ENCODE results near the gene GOLGA6L2. TPM values are rescaled to one million over a fixed set of nuclear protein-coding genes. Genes with fewer than 3 reads are reported as not detected.
A peak's percentile ranks its signal among the peaks of the same experiment; 100 is the strongest.

The GOLGA6L2 gene, protein sequence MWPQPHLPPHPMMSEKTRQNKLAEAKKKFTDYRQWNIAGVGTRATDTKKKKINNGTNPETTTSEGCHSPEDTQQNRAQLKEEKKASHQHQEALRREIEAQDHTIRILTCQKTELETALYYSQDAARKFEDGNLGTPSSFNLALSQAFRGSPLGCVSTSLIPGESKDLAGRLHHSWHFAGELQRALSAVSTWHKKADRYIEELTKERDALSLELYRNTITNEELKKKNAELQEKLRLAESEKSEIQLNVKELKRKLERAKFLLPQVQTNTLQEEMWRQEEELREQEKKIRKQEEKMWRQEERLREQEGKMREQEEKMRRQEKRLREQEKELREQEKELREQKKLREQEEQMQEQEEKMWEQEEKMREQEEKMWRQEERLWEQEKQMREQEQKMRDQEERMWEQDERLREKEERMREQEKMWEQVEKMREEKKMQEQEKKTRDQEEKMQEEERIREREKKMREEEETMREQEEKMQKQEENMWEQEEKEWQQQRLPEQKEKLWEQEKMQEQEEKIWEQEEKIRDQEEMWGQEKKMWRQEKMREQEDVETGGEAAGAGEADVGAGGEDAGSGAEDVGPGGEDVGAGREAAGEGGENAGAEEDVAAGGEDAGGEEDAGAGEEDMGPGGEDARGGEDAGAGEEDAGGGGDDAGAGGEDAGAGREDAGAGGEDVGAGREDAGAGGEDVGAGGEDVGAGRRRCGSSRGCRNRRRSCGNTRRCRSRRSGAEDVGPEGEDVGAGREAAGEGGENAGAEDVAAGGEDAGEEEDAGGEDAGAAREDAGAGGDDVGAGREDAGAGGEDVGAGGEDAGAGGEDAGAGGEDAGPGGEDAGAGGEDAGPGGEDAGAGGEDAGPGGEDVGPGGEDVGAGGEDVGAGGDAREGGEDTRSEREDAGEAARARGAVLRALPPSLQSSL
- total RNA-seq (2014; rRNA removed; shearing (Covaris generic)): not detected in 2 replicates

DNA sequence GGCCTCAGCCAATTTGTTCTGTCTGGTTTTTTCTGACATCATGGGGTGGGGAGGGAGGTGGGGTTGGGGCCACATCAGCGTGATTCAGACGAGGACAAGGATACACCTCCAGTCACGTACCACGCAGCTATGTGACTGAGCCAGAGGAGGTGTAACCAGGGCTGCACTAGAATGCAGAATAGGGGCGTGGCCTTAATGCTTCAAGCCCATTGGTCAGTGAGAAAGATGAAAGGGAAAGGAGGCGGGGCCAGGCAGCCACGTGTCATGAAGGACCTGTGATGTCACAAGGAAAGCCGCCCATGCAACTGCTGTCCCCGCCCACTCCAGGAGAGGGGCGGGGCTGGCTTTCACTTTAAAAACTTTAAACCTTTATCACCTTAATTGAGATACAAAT is at the start of gene GOLGA6L2:
TSS of gene GOLGA6L2 (minus strand) at position 137 of the 394 bp plus-strand sequence. CDS start at position 75, 62 bp downstream.
- DNase-seq: peak; percentile 21 to 41

DNA sequence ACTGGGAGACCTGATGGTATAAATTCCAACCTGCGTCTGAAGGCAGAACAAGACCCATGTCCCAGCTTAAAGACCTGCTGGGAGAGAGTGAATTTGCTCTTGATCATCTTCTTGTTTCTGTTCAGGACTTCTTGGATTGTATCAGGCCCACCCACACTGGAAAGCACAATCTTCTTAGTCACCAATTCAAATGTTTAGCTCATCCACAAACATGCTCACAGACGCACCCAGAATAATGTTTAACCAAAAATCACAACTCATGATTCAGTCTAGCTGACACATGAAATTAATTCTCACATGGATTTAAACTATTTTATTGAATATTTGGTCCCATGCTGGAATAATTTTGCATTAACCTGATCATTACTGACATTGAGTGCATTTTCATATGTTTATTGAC is 37.8 kb upstream of the GOLGA6L2 start:
- Histone ChIP-seq H3K36me3 (no peaks in the 10 kb centered on the region), H3K4me1 (no peaks in the 10 kb centered on the region), H3K27me3 (no peaks in the 10 kb centered on the region), H3K4me3 (no peak overlapping the region), H3K9me3 (replicated peaks) (no peaks in the 10 kb centered on the region), H3K27ac (no peak overlapping the region)
- no peak for DNase-seq

More for the DNA sequence above, at the start of gene GOLGA6L2:
- Histone ChIP-seq H3K4me3 (no peak within 1 kb of the TSS), H3K9me3 (replicated peaks) (no peaks in the 10 kb centered on the region), H3K4me1 (no peaks in the 10 kb centered on the region), H3K27ac (no peak within 1 kb of the TSS), H3K27me3 (no peaks in the 10 kb centered on the region), H3K36me3 (no peaks in the 10 kb centered on the region)

DNA sequence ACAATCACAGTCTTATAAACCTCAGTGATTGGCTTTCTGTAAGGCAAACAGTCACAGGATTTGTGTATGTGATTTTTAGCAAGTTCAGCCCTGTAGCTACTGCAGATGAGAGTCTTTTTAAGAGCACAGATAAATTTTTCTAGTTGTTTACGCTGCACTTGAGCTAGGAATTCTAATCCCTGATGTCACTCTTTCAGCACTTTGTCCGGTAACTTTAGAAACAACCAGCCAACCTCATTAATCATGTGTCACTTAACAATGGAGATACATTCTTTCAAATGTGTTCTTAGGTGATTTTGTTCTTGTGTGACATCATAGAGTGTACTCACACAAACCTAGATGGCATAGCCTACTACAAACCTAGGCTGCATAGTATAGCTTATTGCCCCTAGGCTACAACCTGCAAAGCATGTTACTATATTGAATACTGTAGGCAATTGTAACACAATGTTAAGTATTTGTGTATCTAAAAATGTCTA is 36.8 kb upstream of the GOLGA6L2 start:
- H3K36me3 ChIP-seq: no peaks in the 10 kb centered on the region
- H3K9me3 ChIP-seq (replicated peaks): no peaks in the 10 kb centered on the region
- no peak overlapping the region for H3K4me3 ChIP-seq
- no peaks in the 10 kb centered on the region for H3K4me1 ChIP-seq
- no peak overlapping the region for H3K27ac ChIP-seq
- DNase-seq: no peak
- no peaks in the 10 kb centered on the region for H3K27me3 ChIP-seq

DNA sequence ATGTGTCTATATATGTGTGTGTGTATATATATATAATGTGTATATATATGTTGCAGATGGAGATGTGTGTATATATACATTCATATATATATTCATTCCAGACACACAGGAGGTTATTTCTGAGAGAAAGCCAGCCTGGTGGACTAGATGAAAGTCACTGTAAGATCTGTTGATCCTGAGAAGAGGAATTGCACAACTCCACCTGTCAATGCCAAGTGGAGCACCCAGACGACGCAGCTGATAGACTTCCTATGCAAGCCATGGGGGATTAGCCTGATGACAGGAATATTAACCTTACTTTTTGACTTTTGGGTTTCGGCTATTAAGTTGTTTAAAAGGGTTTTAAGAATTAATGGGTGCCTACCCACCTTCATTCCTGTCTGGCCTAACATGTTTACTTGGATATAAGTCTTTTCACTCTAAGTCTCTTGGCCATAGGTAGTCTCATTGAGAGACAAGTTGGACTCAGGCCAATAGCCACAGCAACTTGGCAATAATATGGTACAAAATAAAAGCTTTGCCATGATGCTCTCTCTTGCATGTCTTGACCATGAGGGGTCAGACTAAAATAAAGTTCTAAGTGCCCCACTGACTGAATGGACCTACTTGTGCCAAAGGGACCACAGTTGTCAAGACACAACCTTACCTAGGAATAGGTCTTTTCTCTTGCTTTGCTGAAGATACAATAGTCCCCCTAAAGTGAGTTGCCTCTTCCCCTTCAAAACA is 35.9 kb upstream of the GOLGA6L2 start:
- Histone ChIP-seq H3K4me3 (no peak overlapping the region), H3K27ac (no peak overlapping the region), H3K36me3 (no peaks in the 10 kb centered on the region), H3K27me3 (no peaks in the 10 kb centered on the region), H3K4me1 (no peaks in the 10 kb centered on the region), H3K9me3 (replicated peaks) (no peaks in the 10 kb centered on the region)
- DNase-seq: no peak

DNA sequence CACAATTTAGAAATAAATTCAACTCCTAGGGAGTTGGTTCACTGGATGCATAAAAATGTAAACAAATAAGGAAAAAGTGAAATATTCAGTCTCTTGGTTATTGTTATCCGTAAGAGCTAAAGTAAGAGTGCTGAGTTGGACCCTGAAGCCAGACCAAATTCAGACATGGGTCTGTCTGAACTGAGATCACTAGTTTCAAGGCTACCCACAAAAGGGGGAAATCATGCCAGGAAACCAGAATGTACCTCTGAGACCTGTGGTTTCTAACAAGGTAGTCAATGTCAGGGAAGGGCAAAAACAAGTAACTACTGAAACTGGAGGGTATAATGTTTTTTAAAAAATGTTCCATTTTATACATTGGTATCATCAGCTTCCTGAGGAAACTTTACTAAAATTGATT is 35.2 kb upstream of the GOLGA6L2 start:
- H3K4me3 ChIP-seq: no peak overlapping the region
- no peaks in the 10 kb centered on the region for H3K36me3 ChIP-seq
- no peak overlapping the region for H3K27ac ChIP-seq
- no peaks in the 10 kb centered on the region for H3K27me3 ChIP-seq
- DNase-seq: no peak
- no peaks in the 10 kb centered on the region for H3K4me1 ChIP-seq
- no peaks in the 10 kb centered on the region for H3K9me3 ChIP-seq (replicated peaks)

DNA sequence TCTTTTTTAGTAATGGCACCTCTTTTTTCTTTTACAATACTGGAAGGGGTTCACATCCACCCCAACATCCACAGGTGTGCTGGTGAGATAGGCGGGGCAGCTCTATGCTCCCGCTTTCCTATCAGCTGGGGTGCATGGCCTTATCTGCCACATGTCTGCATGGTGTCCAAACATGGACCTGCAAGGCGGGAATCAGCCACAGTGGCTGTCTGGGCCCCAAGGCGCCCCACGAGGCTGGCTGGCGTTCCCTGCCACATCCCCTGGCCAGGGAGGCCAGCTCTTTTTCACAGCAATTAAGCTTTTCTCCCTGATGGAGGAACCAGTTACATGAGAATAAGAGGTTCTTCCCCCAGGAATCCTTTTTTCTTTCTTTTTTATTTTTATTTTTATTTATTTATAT is 30.9 kb upstream of the GOLGA6L2 start:
- DNase-seq: no peak
- Histone ChIP-seq H3K27ac (no peak overlapping the region), H3K4me3 (no peak overlapping the region), H3K27me3 (no peaks in the 10 kb centered on the region), H3K9me3 (replicated peaks) (no peaks in the 10 kb centered on the region), H3K36me3 (no peaks in the 10 kb centered on the region), H3K4me1 (no peaks in the 10 kb centered on the region)

DNA sequence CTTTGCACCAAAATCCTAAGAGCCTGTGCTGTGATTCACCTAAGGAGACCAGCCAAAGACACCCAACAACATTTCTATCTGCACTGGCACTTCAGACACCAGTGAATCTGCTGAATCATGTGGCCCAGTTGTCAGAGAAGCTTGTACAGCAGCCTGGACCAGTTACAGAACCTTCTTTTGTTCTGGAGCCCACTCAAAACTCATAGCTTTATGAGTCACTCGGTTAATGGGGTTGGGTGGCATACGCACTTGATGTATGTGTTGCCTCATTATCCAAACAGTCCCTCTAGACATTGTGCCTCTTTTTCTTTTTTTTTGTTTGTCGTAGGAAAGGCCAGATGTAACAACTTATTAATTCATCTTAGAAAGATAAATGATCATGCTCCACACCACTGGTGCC is 25.6 kb upstream of the GOLGA6L2 start:
- Histone ChIP-seq H3K4me3 (no peak overlapping the region), H3K27me3 (no peaks in the 10 kb centered on the region), H3K27ac (no peak overlapping the region), H3K9me3 (replicated peaks) (no peaks in the 10 kb centered on the region), H3K36me3 (no peaks in the 10 kb centered on the region), H3K4me1 (no peaks in the 10 kb centered on the region)
- DNase-seq: no peak

DNA sequence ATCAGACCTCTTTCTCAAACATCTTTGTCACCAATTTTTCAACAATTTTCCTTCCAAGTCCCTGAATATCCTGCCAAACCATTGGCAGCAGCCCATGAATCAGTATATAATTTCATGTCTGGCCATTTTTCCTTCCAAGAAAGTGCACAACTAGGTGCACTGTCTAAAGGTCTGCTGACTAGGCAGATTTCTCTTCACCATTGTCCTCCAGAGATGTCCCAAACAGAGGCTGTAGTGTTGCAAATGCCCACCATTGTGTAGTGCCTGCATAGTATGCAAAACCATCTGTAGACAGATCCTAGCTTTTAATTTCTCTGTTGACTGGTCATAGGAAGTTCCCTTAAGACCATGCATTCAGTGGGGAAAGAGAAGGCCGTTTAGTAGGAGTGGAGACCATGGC is 25.0 kb upstream of the GOLGA6L2 start:
- Histone ChIP-seq H3K9me3 (replicated peaks) (no peaks in the 10 kb centered on the region), H3K27me3 (no peaks in the 10 kb centered on the region), H3K4me1 (no peaks in the 10 kb centered on the region), H3K27ac (no peak overlapping the region), H3K4me3 (no peak overlapping the region), H3K36me3 (no peaks in the 10 kb centered on the region)
- DNase-seq: no peak

DNA sequence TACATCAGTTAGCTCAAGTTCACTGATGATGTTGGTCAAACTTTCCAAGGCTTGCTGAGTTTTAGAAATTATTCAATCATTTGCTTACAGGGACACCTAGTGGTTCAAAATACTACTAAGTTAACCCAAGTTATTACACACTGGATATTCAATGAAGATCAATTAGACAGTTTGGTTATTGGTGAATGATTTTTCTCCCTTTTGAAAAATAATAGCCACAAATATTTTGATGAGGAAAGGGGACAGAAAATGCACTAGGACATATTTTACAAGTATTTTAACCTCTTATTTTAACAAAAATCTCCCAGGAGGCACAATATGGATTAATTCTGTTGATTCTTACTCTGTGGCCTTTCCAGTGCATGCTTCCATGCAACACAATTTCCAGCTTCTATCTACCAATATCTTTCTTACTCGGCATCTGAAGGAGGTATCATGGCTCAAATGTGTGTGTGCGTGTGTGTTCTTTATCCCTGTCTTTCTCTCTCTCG is 20.1 kb upstream of the GOLGA6L2 start:
- Histone ChIP-seq H3K27me3 (no peaks in the 10 kb centered on the region), H3K36me3 (no peaks in the 10 kb centered on the region), H3K27ac (no peak overlapping the region), H3K4me1 (no peaks in the 10 kb centered on the region), H3K9me3 (replicated peaks) (no peaks in the 10 kb centered on the region), H3K4me3 (no peak overlapping the region)
- peak in 1 of 2 experiments; percentile 51 for DNase-seq

DNA sequence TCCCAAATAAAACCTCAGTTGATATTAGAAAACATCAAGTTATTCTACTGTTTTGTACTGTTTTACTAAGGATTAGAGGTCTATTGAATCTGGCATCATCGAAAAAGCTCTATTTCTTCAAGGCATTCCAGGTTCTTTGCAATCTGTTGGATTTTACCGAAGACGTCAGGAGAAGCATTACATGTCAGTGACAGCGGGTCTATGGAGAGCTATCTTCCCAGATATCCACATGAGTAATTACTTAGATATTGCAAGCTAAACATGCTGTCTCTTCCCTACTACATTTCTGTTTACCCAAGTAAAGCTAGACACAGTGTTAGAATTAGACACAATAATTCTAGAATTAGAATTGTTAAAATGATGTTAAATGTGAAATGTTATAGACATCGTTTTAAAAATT is 10.8 kb upstream of the GOLGA6L2 start:
- no peaks in the 10 kb centered on the region for H3K27me3 ChIP-seq
- no peak for DNase-seq
- no peaks in the 10 kb centered on the region for H3K36me3 ChIP-seq
- H3K4me3 ChIP-seq: no peak overlapping the region
- no peak overlapping the region for H3K27ac ChIP-seq
- no peaks in the 10 kb centered on the region for H3K9me3 ChIP-seq (replicated peaks)
- no peaks in the 10 kb centered on the region for H3K4me1 ChIP-seq

DNA sequence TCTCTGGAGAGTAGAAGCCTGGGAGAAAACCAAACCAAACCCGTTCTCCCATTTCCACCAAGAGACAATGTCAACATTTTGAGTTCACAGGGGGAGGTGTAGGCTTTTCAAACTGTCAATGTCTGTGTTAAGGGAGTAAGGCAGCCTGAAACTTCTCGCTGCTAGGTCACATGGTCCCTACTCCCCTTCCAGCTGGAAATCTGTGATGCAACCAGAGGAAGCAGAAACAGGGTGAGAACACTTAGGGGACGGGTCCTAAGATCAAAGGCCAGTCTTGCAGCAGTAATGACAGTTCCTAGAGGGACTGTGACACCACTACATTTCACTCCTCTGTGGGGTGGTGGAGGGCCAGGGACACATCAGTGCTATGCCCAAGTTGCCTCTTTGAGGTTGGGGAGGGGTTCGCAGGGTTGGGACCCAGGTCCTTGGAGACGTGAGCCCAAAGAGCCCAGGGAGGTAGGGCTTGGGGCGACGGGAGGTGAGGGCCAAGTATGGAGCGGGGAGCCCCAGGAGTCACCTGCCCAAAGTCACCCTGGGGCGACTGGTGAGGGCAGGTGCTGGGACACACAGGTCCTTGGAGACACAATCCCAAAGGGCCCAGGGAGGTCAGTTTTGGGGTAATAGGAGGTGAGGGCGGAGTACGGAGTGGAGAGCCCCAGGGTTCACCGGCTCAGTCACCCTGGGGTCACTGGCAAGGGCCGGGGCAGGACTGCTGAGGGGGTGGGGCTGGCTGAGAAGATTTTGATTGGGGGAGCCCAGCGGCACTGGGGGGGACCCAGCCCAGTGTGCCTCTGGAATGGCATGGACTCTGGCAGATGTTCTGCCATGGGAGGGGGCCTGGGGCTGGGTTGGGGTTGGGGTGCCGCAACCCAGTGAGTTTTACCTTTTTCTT is 582 bp downstream of the GOLGA6L2 start:
- DNase-seq: no peak
- Histone ChIP-seq H3K4me1 (no peaks in the 10 kb centered on the region), H3K27ac (no peak overlapping the region), H3K36me3 (no peaks in the 10 kb centered on the region), H3K9me3 (replicated peaks) (no peaks in the 10 kb centered on the region), H3K4me3 (no peak overlapping the region), H3K27me3 (no peaks in the 10 kb centered on the region)

DNA sequence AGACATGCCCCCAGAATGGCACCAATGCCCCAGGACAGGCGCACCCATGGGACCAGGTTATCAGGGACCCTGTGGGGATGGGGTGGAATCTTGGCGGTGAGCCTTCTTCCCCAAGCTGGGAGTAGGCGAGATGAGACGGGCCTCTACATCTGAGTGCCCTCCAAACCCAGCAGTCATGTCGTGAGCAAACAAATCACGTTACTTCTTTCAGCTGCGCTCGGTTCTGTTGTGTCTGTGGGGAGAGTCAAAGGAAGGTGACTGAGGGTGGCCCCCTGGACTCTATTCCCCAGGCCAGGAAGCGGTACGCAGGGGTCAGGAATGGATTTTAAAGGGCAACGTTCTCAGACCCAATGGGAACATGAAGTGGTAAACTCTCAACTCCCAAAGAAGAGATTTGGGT is 2.8 kb downstream of the GOLGA6L2 start:
- H3K4me1 ChIP-seq: no peaks in the 10 kb centered on the region
- no peak overlapping the region for H3K27ac ChIP-seq
- H3K9me3 ChIP-seq (replicated peaks): no peaks in the 10 kb centered on the region
- no peaks in the 10 kb centered on the region for H3K36me3 ChIP-seq
- no peaks in the 10 kb centered on the region for H3K27me3 ChIP-seq
- no peak overlapping the region for H3K4me3 ChIP-seq
- no peak for DNase-seq

DNA sequence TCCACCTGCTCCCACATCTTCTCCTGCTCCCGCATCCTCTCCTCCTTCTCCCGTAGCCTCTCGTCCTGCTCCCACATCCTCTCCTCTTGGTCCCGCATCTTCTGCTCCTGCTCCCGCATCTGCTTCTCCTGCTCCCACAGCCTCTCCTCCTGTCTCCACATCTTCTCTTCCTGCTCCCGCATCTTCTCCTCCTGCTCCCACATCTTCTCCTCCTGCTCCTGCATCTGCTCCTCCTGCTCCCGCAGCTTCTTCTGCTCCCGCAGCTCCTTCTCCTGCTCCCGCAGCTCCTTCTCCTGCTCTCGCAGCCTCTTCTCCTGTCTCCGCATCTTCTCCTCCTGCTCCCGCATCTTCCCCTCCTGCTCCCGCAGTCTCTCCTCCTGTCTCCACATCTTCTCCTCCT is 5.8 kb downstream of the GOLGA6L2 start:
- no peak overlapping the region for H3K4me3 ChIP-seq
- DNase-seq: no peak
- H3K27ac ChIP-seq: no peak overlapping the region
- H3K36me3 ChIP-seq: no peaks in the 10 kb centered on the region
- no peaks in the 10 kb centered on the region for H3K27me3 ChIP-seq
- H3K9me3 ChIP-seq (replicated peaks): no peaks in the 10 kb centered on the region
- no peaks in the 10 kb centered on the region for H3K4me1 ChIP-seq

DNA sequence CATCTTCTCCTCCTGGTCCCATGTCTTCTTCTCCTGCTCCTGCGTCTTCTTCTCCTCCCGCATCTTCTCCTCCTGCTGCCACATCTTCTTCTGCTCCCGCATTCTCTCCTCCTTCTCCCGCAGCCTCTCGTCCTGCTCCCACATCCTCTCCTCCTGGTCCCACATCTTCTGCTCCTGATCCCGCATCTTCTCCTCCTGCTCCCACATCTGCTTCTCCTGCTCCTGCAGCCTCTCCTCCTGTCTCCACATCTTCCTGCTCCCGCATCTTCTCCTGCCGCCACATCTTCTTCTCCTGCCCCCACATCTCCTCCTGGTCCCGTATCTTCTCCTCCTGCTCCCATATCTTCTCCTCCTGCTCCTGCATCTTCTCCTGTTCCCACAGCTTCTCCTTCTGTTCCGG is 6.4 kb downstream of the GOLGA6L2 start:
- no peaks in the 10 kb centered on the region for H3K9me3 ChIP-seq (replicated peaks)
- no peaks in the 10 kb centered on the region for H3K36me3 ChIP-seq
- no peak overlapping the region for H3K27ac ChIP-seq
- DNase-seq: no peak
- no peaks in the 10 kb centered on the region for H3K4me1 ChIP-seq
- no peaks in the 10 kb centered on the region for H3K27me3 ChIP-seq
- no peak overlapping the region for H3K4me3 ChIP-seq
